Activated gamma-delta T cell treated with anti-CD3 and anti-CD28 coated beads, Interleukin-2, amount 50 U/mL, for 16 hours (primary cell): ENCODE measurements around the gene TYW1.
"Not testable (repeated sequence)": the region's sequence is repeated elsewhere in the genome, so short reads cannot be mapped to it uniquely, and the experiment has no call there.

Experiments used
- DNase-seq: peaks from one replicate; pipeline ENCODE4 v3.0.0-alpha.2; 2020; ENCODE audit warnings: low read depth

TYW1 gene

GRCh38 chr7:67045496-67045995 is 48.9 kb downstream of the TYW1 start:
- no peak for DNase-seq

DNA sequence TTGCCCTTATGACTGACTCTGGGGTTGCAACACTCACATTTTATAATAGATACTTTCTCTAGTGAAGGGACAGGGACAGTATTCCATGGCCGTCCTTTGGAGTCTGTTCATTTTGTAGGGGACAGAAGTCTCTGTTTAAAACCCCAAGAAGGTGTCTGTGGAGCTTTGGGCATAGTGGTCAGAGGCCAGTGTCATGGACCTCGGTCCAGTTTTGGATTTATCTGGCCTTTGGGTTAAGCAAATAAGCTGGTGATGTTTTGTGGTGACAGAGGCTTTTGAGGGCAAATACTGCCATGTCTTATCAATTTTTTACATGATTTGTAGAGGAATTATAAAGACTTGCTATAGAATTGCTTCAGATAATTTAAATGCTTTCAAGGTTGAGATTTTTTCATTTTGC is 50.2 kb downstream of the TYW1 start:
- DNase-seq, result not testable (repeated sequence)

- DNase-seq, result not testable (repeated sequence)
These were observed 53.3 kb downstream of the TYW1 start for GRCh38 chr7:67049908-67050307.

DNA sequence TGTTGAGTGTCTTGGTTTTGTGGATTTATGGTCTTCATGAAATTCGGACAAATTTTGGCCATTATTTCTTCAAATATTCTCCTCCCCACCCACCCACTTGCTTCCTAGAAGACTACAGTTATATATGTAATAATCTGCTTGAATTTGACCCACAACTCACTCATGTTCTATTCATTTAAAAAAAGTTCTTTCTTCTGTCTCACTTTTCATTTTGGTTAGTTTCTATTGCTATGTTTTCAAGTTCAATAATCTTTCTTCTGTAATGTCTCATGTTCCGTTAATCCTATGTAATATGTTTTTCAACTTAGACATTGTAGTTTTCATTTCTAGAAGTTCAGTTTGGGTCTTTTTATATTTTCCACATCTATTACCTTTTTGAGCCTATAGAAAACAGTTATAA is 55.5 kb downstream of the TYW1 start:
- DNase-seq, result not testable (repeated sequence)

- no peak for DNase-seq
These were observed 60.0 kb downstream of the TYW1 start for GRCh38 chr7:67056683-67057082.

- not testable (repeated sequence) for DNase-seq
These were observed 64.7 kb downstream of the TYW1 start for GRCh38 chr7:67061321-67061720.

DNA sequence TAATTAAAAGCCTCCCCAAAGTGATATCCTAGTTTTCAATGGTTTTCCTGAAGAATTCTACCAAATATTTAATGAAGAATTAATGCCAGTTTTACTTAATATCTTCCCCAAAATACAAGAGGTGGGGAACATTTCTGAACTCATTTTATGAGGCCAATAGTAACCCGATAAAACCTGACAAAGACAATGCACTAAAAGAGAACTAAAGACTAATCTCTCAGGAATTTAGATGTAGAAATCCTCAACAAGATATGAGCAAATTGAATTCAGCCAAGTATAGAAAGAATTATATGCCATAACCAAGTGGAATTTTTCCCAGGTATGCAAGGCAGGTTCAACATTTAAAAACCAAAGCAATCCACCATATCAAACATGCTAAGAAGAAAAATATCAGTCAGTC is 66.2 kb downstream of the TYW1 start:
- DNase-seq, result not testable (repeated sequence)

GRCh38 chr7:67066950-67067622 is 70.5 kb downstream of the TYW1 start:
- not testable (repeated sequence) for DNase-seq

GRCh38 chr7:67076120-67076519 is 79.5 kb downstream of the TYW1 start:
- not testable (repeated sequence) for DNase-seq

DNA sequence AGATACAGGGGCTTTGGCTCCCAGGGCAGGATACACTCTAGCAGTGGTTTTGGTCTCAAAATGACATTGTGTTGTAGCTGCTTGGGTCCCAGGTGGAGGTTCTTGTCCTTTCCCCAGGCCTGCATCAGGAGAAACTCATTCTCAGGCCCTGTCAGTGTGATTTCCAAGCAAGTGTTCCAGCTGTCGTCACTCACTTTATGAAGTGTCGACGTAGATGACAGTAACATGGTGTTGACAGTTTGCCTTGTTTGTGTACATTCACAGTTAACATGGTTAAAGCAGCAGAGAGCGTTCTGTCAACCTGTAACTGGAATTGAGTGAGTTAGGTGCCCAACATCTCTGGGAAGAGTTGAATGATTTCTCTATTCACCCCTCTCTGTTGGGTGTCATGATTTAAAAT is 86.2 kb downstream of the TYW1 start:
- not testable (repeated sequence) for DNase-seq

GRCh38 chr7:67089261-67089660 is 92.6 kb downstream of the TYW1 start:
- not testable (repeated sequence) for DNase-seq

DNA sequence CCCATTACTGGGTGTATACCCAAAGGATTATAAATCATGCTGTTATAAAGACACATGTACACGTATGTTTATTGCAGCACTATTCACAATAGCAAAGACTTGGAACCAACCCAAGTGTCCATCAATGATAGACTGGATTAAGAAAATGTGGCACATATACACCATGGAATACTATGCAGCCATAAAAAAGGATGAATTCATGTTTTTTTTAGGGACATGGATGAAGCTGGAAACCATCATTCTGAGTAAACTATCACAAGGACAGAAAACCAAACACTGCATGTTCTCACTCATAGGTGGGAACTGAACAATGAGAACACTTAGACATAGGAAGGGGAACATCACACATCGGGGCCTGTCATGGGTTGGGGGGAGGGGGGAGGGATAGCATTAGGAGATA is 94.4 kb downstream of the TYW1 start:
- DNase-seq, result not testable (repeated sequence)

DNA sequence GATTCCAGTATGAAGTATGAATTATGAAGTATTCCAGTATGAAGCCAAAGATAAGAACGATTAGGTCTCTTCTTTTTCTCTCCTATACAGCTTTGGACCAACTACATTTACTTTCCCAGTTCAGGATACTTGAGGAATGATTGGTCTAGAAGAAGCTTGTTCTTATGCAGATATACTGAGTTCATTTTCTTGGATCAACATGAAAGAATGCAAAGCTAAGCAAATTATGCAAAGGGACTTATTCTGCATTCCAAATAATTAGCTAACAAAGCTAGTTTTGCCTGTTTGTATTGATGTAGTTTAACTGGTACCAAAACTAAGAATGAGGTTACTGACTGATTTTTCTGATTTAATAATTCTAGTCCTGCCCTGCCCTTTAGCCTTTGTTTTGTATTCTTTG is 101.4 kb downstream of the TYW1 start:
- DNase-seq, result not testable (repeated sequence)

DNA sequence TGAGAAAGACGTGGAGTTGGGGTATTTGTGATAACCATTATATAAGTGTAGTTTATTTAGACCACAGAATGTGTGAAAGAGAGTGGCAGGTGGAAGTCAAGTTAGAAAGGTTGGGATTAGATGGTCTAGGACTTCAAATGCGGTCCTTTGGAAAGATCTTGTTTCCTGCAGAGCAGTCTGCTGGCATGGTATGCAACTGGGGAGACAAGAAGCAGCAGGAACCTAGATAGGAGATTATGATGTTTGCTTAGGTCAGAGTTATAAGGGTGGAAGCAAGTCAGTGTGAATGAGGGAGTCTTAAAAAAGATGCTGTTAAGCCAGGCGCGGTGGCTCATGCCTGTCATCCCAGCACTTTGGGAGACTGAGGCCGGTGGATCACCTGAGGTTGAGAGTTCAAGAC is 102.8 kb downstream of the TYW1 start:
- not testable (repeated sequence) for DNase-seq

GRCh38 chr7:67100038-67100437 is 103.4 kb downstream of the TYW1 start:
- not testable (repeated sequence) for DNase-seq

DNA sequence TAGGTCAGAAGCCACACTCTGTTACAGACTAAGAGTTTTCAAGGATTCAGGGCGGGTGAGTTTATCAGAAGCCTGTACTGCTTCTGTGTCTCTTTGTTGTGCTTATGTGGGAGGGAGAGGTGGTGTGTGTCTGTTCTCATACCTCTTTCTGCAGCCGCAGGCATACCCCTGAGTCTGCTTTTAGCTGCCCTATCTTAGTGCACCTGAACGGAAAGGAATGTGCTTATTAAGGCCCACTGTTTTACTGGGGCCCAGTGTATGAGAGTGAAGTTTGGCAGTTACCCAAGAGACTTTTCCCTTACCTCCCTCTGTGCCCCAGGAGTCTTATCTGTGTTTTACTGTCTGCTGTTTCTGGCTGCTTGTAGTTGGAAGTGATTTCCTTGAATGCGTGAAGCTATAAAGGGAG is 104.3 kb downstream of the TYW1 start:
- DNase-seq, result no peak

DNA sequence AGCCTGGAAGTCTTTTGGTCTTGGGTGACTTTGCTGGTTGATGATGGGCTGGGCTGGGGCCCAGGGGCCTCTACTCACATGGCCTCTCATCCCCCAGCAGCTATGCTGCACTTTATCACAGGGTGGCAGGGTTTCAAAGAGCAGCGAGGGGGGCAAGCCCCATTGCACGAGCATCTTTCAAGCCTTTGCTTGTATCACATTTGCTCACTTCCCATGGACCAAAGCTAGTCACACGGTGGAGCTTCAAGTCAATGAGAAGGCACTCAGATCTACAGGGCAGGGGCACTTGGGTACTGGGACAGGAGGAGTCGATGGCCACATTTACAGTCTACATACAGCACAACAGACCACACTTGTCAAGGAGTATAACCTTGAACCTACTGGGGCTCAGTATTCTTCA is 108.3 kb downstream of the TYW1 start:
- not testable (repeated sequence) for DNase-seq

DNA sequence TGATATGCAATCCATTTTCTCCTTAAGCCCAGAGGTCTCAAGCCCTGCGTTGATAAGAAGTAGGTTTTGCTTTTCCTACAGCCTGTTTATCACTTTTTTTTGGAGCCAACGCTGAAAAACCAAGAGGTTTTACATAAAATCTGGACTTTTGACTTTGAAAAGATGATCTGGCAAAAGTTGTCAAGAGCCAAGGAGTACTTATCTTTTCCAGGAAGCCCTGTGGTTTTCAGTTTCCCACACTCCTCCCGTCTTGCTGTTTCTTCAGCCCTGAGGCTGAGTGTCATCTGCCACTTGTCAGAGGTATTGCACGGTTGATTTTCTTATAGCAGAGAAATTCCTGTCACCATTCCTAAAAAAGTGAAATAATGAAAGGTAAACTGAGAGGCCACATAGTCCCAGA is 108.7 kb downstream of the TYW1 start:
- no peak for DNase-seq

DNA sequence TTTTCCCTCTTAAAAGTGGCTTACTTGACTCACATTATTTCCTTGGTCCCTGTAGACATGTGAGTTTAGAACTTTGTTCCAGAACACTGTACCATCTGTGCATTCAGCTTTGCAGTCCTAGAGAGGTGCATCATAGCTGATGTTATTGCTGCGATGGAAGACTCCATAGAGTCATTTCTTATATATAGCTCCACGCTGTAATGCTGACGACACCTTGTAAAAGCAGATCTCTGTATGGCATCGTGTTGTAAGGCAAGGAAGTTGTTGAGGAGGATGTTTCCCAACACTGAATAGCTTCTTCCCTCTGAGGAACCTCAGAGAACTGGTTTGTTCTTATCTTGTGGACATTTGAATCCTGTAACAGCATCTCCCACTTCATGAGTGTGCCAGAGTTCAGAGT is 109.6 kb downstream of the TYW1 start:
- DNase-seq, result not testable (repeated sequence)

DNA sequence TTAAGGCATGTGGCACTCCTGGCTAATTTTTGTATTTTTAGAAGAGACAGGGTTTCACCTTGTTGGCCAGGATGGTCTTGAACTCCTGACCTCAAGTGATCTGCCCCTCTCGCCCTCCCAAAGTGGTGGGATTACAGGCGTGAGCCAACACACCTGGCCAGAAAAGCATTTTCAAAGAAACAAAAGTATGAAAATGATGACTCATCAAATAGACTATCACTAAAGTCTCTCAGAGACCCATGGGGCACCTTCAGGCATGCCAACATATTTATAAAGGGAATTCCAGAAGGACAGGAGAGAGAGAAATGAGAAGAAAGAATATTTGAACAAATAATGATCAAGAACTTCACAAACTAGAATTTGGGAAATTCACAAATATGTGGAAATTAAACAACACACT is 114.7 kb downstream of the TYW1 start:
- not testable (repeated sequence) for DNase-seq

- DNase-seq, result not testable (repeated sequence)
These were observed 118.0 kb downstream of the TYW1 start for GRCh38 chr7:67114483-67115246.

- DNase-seq, result not testable (repeated sequence)
These were observed 123.9 kb downstream of the TYW1 start for GRCh38 chr7:67120491-67120890.

GRCh38 chr7:67128257-67128656 is 131.6 kb downstream of the TYW1 start:
- not testable (repeated sequence) for DNase-seq
